ENCODE data around the gene TMEM235.

Gene TMEM235

GRCh38 chr17:78255029-78255656 is 23.7 kb downstream of the TMEM235 start:
- no peak for DNase-seq (ENCODE audit: low read depth)

- no peak for DNase-seq (ENCODE audit: low read depth)
Measured at GRCh38 chr17:78255953-78256706, 24.7 kb downstream of the TMEM235 start.

DNA sequence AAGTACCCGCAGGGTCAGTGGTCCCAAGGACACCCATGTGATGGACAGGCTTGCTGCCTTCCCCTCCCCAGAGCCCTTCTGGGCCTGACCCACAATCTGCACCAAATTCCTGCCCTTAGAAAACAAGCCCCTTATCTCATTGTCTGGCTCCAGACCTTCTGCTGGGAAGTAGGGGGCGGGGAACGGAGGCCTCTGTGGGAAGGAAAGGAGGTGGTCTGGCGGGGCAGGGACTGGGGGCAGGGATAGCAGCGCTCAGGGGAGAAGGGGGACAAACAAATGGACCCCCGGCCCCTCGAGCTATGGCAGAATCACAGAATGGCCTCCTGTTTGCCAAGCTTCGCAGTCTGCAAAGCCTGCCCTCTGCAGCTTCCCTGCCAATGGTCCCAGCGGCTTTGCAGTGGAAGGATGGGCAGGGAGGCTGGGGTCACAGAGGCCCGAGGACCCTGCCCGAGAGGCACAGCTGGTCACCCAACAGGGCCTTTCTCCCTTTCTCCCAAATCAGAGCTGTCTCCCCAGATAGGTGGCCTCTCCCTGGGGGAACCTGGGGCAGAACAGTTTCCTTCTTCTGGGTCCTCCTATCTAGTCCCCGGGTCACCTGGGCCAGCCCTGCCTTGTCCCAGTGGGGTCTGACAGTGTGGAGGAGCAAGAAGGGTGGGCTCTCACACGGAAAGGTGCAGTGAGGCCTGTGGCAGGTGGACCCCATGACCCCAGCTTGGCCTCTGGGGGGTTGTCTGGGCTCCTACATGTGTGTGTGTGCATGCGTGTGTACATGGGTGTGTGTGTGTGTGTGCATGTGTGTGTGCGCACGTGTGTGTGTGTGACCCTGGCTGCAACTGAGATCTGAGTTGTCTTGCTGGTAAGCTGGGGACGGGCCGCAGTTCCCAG is 25.5 kb downstream of the TMEM235 start:
- DNase-seq (ENCODE audit: low read depth) = no peak

GRCh38 chr17:78257810-78258322 is 26.4 kb downstream of the TMEM235 start:
- no peak for DNase-seq (ENCODE audit: low read depth)

GRCh38 chr17:78258323-78259191 is 27.1 kb downstream of the TMEM235 start:
- DNase-seq (ENCODE audit: low read depth) = no peak

- DNase-seq (ENCODE audit: low read depth) = no peak
Measured at GRCh38 chr17:78259192-78259554, 27.7 kb downstream of the TMEM235 start.

- DNase-seq (ENCODE audit: low read depth) = no peak
Measured at GRCh38 chr17:78263063-78263735, 31.8 kb downstream of the TMEM235 start.

DNA sequence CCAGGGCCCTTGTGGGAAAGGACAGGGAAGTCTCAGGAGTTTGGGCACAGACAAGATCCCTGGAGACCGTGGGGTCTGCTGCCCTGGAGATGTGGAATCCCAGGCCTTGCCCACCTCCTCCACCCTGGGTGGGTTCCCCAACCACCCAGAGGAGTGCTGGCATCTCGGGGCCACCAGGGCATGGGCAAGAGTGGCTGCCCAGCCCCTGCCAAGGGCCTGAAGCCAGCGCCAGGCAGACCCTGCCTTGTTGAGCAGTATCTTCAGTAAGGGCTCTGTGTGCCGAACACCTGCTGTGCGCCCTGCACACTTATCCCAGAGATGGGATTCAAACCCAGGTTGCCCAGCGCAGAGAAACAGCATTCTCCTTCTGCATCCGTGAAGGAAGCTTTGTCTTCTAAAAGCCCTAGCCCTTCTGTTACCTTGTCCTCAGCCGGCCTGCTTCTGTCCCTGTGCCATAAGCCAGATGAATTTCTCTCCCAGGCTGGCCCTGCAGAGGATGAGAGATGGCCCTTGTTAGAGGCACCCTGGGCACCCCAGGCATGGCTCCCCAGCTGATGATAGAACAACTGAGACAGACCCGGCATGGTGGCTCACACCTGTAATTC is 32.4 kb downstream of the TMEM235 start:
- DNase-seq (ENCODE audit: low read depth) = no peak

GRCh38 chr17:78264590-78264989 is 33.2 kb downstream of the TMEM235 start:
- no peak for DNase-seq (ENCODE audit: low read depth)

GRCh38 chr17:78265121-78265520 is 33.7 kb downstream of the TMEM235 start:
- DNase-seq (ENCODE audit: low read depth) = no peak

DNA sequence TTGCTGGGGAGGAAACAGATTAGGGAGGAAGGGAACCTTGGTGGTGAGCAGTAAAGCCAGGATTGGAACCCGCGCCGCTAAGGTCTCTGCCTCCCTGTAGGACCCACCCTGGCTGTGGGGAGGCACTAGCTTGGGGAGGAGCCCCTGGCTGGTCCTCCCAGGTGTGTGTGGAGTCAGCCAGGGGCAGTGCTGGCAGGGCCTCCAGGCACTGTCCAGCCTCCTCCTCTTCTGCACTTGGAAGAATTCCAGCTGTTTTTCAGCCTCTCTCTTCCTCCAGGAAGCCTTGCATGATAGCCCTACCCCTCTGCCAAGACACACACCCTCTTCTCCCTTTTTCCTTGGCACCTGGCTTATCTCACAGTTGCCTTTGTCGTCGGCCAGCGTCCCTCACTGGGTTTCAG is 34.8 kb downstream of the TMEM235 start:
- no peak for DNase-seq (ENCODE audit: low read depth)

DNA sequence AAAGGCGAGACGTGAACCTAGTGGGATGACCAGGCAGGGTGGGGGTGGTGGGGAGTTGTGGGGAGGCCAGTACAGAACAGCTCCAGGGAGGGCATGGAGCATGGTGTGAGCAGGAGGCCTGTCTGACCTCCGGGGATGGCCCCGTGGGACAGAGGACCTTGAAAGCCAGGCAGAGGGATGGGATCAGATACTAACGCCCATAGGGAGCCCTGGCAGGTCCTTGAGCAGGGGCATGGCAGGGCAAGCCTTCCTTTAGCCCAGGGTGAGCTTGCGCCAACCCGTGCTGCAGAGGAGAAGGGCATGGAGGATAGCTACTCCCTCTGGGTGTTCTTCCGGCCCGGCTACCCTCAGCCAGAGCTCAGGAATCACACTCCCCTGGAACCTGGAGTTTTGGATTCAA is 35.3 kb downstream of the TMEM235 start:
- no peak for DNase-seq (ENCODE audit: low read depth)

DNA sequence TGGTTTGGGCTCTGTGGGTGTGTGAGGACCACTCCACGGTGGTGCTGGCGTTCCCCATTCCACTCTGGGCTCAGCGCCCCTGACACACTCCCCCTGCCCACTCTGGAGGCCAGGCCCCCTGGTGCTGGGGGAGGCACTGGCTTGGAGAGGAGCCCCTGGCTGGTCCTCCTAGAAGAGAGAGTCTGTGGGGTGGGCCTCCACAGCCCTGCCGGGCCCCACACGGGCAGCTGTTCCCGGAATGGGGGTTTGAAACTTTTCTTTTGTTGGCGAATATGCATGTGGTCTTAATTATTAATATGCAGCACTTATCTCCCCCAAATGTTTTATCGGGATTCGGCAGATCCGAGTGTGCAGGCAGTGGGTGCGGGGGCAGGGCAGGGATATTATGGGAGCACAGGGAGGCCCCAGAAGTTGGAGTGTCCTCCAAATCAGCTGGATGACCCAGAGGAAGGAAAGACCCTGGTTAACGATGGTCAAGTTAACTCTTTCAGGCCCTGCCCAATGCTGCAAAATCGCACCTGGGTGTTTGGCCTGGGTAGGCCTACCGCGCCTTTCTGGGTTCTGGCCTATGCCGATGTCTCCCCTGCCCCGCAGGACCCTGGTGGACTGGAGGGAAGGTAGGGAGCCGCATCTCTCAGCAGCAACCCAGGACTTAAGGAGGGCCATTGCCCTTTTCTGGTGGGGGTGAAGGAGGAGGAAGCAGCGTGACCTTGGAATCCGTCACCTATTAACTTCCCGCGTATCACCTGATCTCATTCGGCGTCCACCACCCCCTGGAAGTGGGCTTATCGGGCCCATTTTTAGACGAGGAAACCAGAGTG is 36.0 kb downstream of the TMEM235 start:
- DNase-seq (ENCODE audit: low read depth) = no peak

DNA sequence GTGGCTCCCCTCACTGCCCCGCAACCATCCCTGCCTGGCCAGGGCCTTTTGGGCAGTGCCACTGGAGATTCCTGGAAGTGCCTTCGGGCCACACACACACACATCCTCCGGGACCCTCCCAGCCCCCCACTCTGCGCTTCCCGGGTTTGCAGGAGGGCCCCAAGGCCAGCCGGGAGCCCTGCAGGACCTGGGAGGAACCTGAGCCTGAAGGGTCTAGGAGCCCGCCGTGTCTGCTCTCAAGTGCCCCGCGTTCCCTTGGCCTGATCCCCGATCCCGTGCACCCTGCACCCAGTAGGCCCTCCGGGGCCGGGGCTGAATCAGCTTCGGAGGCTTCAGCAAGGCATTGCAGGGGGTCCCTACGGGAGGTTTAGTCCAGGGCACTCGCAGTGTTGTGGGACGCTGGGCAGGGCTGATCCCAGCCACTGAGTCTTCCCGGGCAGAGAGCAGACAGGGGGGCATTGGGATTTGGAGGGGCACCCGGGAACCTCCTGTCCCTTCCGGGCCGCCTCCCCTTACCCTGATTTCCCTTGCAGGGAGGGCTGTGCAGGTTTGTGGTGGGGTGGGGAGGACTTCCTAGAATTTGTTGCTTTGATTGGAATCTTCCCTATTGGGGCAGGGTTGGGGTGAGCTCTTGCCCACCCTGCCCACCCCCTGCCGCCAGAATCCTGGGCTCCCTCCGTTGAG is 36.9 kb downstream of the TMEM235 start:
- no peak for DNase-seq (ENCODE audit: low read depth)

DNA sequence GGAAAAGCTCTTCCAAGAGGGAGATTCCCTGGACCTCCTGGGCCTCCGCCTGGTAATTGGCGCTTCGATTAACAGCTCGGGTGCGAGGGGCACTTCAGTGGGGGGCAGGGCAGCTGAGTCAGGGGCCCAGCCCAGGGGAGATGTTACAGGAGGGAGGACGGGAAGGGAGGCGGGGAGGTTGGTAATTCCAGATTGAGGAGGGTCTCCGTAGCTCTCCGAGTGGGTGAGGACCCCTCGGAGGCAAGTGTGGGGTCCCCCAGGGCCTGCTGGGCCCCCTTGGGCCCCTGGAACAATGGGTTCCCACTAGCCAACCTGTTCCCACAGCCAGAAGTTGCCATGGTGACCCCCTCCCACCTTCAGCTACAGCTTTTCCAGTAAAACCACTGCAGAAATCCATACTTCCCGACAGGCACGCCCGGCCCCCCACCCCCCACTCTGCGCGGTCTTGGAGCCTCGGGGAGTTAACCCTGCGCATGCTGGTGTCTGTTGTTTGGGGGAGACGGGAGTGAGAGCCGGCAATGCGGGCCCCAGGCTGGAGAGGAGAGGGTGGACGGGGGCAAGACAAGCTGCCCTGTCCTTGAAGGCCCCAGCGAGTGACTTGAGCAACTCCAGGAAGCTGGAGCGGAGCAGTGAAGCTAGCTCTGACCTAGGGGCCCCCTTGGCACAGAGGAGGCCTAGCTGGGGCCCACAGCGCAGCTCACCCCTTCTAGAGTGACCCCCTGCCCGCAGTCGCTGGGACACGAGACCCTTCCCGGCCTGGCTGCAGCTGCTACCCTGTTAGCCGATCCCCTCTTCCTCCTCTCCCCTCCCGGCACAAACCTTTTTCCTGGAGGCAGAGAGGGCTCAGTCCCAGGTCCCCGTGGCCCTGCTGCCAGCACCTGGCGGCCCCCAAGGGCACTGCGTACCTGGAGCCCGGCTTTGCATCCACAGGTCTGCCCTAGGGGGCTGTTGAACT is 37.8 kb downstream of the TMEM235 start:
- DNase-seq (ENCODE audit: low read depth) = no peak

GRCh38 chr17:78269955-78270381 is 38.5 kb downstream of the TMEM235 start:
- DNase-seq (ENCODE audit: low read depth) = no peak

- no peak for DNase-seq (ENCODE audit: low read depth)
Measured at GRCh38 chr17:78271419-78272170, 40.2 kb downstream of the TMEM235 start.

Measured in ELR (cell line).